ENCODE data around the gene TLR1.
"Not testable (repeated sequence)": the region's sequence is repeated elsewhere in the genome, so short reads cannot be mapped to it uniquely, and the experiment has no call there.

Gene TLR1

DNA sequence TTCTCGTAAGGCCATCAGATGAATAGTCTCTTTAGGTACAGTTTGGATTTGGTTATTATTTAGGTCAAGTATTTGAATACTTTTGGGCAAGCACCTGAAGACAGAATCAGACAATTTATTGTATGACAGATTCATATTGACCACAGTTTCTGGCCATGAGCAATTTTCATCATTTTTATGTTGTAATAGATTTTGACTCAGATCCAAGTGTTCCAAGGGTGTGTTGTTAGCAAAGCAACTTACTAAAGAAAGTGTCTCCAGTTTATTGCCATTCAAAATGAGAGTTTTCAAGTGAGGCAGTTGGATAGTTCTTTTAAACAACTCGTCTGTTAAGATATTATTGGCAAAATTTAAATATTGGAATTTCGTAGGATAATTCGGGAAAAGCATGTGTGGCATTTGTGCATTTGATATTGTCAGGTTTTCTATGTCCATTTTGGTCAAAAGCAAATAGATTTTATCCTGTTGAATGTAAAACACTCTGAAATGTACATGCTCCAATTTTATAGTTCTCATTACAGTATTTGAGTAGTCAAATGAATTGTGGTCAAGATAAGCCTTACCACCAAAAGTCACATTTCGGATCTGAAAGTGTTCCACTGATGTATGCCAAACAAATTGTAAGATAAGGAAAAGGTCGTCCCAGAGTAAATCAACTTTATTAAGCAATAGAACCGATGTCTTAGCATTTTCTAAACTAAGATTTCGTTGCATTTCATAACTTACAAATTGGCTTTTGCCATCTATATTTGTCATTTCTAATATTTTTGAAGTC lies 30.2 kb downstream of the TLR1 start:
- DNase-seq = peak; percentile 50

DNA sequence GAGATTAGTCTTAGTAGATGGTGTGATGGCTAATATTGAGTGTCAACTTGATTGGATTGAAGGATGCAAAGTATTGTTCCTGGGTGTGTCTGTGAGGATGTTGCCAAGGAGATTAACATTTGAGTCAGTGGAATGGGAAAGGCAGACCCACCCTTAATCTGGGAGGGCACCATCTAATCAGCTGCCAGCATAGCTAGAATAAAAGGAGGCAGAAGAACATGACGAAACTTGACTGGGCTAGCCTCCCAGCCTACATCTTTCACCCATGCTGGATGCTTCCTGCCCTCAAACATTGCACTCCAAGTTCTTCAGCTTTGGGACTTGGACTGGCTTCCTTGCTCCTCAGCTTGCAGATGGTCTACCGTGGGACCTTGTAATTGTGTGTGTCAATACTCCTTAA lies 34.3 kb downstream of the TLR1 start:
- DNase-seq = not testable (repeated sequence)

DNA sequence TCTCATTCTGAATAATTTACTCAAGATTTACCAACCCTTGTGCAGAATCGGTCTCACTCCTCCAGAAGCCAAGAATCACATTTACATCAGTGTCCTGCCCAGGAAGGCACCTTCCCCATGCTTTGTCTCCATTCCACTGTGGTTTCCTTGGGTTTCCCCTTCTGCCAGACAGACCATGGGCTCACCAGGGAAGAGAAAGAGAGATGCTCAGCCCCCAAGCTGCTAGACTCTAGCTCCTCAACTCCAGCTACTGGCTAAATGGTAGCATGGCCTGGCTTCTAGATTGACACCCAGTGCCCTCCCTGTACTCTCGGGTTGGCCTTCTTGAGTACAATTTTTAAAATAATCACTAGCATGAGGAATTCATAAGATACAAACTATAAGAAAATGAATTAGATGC lies 34.7 kb downstream of the TLR1 start:
- no peak for DNase-seq

DNA sequence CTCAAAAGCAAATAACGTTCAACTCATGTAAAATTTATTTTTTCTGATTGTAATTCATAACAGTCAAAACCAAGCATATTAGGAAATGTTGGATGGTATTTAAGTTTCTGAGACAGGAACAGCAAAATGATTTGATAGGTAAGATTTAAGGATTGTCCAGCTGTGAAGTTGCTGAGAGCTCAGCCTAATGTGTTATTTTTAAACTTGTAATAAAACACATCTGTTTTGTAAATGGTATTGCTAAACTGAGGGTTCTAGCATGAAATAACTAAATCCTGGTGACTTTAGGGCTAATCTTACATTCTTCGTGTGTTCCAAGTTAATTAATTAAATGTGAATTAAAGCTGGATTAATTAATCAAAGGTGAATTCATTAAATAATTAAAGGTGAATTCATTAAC lies 35.1 kb downstream of the TLR1 start:
- DNase-seq = no peak

DNA sequence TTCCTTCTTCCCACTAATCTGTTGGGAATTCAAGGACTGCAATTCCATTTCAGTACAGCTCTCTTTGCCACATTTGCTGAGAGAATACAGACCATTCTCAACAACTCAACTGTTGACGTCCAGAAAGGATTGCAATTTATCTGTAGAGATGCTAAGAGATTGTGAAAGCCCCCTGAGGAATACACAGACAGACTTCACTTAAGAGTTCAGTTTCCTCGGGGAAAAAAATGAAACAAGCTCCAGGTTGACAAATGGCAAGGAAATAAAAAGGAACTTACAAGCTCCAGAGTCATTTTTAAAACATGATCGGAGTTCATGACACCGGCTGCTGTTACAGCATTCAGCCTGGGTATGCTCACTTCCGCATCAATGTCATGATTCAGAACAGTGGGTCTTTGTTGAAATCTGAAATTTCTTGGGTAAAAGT lies 35.6 kb downstream of the TLR1 start:
- no peak for DNase-seq

DNA sequence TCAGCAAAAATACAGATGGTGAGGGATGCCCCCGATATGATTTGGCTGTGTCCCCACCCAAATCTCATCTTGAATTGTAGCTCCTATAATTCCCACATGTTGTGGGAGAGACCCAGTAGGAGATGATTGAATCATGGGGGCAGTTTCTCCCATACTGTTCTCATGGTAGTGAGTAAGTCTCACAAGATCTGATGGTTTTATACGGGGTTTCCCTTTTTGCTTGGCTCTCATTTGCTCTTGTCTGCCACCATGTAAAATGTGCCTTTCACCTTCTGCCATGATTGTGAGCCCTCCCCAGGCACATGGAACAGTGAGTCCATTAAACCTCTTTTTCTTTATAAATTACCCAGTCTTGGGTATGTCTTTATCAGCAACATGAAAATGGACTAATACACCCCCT lies 37.7 kb downstream of the TLR1 start:
- DNase-seq = not testable (repeated sequence)

DNA sequence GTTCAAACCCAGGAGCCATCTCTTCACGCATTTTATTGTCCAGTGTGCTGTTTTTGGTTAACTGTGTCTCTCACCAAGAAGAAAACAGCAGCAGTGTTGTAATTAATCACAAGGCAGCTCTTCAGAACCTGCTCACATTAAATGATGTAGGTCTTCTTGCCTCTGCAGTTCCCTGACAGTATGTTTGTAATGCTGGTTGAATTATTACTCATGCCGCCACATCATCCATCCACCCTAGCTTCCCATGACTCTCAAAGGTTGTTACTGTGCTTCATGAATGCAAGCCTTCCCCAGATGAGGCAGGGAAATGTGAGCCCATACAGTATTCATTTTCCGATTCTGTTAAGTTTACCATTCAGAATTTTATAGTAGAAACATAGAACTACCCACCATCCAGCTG lies 39.2 kb downstream of the TLR1 start:
- no peak for DNase-seq

DNA sequence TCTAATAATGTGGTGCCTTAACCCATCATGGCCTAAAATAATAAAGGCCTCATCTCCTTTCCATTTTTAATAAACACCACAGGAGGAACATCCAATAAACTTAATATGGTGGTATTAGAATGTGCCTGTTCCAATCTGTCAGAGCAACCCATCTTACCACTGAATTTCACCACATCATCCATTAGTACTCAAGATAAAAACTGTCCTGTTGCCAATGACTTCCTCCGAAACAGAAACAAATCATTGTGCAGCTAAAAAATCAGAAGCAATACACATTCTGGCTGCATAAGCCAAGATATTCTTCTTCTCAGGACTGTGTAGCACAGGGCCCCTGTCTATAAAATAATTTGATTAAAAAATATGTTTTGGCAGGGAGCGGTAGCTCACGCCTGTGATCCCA lies 40.3 kb downstream of the TLR1 start:
- DNase-seq = no peak

DNA sequence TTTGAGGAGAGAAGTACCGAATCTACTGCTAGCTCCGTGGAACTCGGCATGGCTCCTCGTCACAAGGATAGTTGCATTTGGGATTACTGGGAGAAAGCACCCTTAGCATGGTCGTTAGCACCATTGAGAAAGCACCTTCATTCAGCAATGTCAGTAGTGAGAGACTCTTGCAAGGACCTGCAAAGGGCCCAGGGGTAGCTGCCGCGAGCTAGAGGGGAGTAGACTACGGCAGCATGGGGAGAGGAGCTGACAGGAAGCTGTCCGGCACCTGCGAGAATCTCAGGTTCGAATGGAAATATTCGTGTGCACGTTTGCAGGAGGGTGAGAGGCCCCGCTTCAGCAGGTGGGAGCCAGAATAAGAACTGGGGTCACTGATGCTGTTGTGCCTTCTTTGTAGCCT lies 42.0 kb downstream of the TLR1 start:
- DNase-seq = no peak

DNA sequence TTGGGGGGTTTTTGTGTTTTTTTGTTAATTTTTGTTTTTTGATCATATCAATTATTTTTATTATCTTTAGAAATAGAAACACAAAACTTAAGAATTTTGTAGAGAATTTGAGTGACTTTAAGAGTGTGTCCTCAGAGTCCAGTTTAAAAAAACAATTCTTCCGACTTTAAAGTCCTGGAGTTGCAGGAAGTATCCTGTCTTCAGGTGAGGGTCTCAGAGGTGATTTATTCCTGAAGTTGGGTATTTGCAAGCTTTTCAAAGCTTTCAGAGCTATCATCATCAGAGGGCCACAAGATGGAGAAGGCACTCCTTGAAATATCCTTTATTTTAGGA lies 44.8 kb downstream of the TLR1 start:
- DNase-seq = no peak

DNA sequence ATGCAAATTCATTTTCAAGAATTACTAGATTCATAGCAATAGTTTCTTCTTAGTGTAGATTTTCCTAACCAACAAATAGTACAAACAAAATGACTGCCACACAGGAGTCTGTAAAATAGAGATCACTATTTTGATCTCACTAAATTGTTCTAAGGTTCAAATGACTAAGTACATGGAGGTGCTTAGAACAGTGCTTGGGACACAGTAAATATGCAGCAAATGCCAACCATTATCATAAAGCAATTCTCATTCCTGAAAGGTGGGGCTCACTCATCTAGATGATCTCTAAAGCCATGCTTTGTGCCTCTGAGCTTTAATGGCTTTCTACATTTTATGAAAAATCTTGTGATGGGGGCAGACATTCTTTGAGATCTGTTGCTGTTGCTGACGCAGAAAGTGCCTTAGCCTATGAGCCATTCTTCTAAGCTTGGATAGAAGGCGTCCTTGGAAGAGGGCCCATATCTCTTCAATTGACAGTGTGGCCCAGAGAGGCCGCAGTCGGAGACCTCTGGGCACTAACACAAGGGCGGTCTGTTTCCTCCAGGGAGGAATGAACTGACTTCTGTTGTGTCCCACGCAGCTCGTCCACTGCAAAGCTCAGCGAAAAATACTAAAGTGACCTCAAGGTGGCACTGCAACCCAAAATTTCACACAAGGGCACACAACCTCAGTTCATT lies 45.3 kb downstream of the TLR1 start:
- DNase-seq = peak; percentile 72

DNA sequence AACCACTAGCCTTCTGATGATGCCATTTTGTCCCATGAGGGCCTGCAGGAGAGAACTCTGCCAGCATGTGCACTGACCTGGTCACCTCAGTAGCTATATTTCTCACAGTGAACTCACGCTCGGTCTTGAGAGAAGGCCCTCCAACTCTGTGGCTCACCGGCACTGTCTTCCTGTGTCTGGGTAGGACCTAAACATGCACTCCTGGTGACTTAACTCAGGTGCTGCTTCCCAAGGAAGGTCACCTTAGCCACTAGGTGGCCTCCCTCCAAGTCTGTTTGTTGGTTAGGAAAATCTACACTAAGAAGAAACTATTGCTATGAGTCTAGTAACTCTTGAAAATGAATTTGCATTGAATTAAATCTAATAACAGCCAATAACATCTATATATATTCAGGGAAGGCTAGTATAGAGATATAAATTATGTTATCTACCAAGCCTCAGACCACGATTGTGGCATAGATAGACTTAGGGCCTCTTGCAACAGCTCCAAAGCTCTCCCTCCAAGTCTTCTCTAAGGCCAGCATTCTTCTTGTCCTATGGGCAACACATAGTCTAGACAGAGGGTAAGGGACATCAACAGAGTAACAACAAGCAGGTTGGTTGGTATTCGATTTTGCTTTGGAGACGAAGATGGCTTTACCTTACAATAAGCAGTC lies 46.5 kb downstream of the TLR1 start:
- peak; percentile 31 for DNase-seq

DNA sequence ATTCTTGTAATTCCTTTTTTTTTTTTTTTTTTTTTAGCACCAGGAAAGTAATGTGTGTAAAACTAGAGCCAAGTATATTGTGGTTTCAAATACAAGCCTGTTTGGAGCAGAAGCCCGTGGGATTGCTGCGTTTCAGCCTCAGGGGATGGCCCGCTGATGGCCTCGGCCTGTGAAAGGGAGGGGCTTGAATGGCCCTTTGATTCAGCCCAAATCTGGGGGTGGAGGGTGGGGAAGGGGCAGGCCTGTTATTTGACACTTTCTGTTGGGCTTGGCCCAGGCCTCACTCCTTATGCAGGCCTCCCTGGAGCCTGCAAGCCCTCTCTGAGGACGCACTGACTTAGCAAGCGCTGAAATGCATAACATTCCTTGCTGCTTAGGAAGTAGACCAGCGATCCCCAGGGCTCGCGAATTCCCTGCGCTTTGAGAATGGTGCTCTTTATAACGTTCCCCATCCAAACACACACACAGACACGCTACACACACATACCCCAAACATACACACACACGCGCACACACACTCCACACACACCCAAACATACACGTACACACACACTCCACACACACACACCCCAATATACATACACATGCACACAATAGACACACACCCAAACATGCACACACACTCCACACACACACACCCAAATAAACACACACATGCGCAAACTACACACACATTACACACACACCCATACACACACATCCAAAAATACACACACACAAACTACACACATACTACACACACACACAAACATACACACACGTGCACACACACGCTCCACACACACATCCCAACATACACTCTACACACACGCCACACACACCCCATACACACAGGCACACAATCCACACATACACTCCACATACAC lies 51.4 kb downstream of the TLR1 start:
- no peak for DNase-seq

DNA sequence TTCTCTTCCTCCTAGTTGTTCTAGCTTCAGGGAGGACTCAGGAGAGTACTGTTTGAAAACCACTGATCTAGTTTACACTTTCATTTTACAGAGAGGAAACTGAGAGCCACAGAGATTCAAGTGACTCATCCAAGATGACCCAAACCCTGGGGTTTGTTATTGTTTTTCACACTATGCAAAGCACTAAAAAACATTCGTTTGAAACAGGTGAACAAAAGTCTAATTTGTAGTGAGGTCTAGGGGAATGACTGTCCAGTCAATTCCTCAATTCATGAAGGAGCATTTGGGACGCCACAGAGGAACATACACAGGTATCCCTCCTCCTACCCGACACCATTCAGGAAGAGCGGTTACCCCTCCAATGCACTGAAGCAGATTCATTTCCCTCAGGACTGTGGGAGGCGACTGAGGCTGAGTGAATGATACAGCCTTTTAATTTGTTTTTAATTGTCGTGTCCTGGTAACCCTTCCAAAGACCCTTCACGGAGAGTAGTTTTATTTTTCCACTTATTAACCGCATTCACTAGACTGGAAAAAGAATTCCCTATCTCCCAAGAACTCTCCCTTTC lies 52.1 kb downstream of the TLR1 start:
- DNase-seq = no peak

DNA sequence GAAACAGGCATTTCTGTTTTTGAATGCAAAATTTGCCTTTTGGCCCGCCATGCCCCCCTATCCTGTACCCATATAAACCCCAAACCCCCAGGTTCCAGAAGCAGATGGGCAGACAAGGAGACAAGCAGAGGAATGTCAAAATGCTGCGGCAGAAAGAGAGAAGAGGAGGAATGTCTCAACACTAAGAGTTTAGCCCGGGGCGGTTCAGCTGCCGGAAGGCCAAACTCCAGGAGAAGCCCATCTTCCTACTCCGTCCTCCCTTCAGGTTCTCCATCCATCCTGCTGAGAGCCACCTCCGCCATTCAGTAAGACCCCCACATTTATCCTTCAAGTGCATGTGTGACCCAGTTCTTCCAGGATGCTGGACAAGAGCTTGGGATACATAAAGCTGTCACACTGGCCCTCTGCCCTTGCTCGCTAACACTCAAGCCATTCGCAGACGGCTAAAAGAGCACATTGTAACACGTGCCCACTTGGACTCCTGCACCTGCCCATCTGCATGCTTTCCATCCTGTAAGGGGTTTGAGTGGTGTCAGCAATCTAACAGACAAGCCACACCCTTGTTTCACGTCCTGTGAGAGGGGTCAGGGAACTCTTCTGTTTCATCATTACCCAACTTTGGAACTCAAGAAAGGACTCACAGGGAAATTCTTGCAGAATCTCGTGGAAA lies 53.1 kb downstream of the TLR1 start:
- no peak for DNase-seq

DNA sequence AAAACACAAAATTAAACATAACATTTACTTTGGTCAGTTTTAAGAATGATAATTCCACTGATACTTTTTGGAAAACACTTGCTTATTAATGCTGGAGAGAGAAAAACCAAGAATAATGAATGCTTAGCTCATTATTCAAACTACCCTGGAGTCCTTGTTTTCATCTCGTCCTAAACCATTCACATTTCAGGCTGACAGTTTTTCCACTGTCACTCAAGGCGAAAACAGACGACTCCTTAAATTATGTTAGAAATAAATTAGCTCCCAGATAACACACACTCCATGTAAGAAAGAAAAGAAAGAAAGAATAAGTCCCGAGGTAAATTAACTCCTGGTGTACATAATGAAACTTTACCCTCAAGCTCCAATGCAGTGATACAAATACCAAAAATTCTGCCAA lies 55.3 kb downstream of the TLR1 start:
- DNase-seq = no peak

DNA sequence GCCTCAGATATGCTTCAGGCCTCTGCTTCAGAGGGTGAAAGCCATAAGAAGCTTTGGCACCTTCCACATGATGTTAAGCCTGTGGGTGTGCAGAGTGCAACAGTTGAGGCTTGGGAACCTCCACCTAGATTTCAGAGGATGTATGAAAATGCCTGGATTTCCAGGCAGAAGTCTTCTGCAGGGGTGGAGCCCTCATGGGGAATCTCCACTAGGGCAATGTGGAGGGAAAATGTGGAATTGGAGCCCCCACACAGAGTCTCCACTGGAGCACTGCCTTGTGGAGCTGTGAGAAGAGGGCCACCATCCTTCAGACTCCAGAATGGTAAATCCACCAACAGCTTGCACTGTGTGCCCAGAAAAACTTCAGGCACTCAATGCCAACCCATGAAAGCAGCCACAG lies 57.0 kb downstream of the TLR1 start:
- no peak for DNase-seq
